HG02642 (cell line): ENCODE results near the gene ELANE.
"Not testable (repeated sequence)": the region's sequence is repeated elsewhere in the genome, so short reads cannot be mapped to it uniquely, and the experiment has no call there.

Experiments
- ATAC-seq: cut with Tn5 transposase; IDR thresholded peaks from one replicate; pipeline ENCODE4 v1.9.1; 2021; ENCODE audit warnings: mild to moderate bottlenecking; ENCODE audit not compliant: unreplicated experiment, poor library complexity

The ELANE gene

DNA sequence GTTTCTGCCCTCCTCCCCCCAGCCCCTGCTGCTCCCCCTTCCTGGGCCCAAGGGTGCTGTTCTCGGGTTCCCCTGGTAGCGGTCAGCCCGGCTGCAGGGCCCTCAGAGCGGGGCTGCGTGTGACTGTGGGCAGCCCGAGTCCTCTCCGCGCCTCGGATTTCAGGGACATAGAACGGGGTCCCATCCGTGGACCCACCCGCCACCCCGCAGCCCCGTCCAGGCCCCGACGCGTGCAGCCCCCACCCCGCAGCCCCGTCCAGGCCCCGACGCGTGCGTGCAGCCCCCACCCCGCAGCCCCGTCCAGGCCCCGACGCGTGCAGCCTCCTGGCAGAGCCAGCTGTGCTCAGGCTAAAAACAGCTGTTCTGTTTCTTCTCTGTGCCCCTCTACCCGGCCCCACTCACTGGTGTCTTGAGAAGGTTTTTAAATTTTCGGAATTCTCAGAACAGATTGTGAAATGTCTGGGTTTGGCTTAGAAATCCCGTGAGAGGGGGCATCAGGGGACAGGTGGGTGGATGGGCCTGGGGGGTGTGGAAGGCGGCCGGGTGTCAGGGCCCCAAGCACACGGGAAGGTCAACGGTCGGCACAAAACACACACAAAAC is 16.8 kb upstream of the ELANE start:
- ATAC-seq: no peak

GRCh38 chr19:840519-841206 is 11.4 kb upstream of the ELANE start, which contains the start of gene PRTN3:
PRTN3 (plus strand) TSS chr19:840999; CDS start chr19:841009, 10 bp downstream.
- no peak for ATAC-seq

- not testable (repeated sequence) for ATAC-seq
These were observed 9.3 kb upstream of the ELANE start for GRCh38 chr19:842802-843179.

- ATAC-seq: no peak
These were observed 8.8 kb upstream of the ELANE start for GRCh38 chr19:843180-843835.

- ATAC-seq: no peak
These were observed 8.1 kb upstream of the ELANE start for GRCh38 chr19:843836-844545.

GRCh38 chr19:844546-844971 is 7.5 kb upstream of the ELANE start:
- no peak for ATAC-seq

GRCh38 chr19:845707-846521 is 6.2 kb upstream of the ELANE start:
- ATAC-seq: no peak

- no peak for ATAC-seq
These were observed 3.6 kb upstream of the ELANE start for GRCh38 chr19:848386-848921.

DNA sequence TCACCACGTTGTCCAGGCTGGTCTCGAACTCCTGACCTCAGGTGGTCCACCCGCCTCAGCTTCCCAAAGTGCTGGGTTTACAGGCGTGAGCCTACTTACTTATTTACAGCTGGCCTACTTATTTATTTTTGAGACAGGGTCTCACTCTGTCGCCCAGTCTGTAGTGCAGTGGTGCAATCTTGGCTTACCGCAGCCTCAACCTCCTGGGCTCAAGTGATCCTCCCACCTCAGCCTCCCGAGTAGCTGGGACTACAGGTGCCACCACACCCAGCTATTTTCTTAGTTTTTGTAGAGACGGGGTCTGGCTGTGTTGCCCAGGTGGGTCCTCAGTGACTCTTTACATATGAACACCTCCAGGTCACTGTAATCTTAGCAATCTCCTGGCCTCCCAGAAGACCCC is 2.9 kb upstream of the ELANE start:
- not testable (repeated sequence) for ATAC-seq

DNA sequence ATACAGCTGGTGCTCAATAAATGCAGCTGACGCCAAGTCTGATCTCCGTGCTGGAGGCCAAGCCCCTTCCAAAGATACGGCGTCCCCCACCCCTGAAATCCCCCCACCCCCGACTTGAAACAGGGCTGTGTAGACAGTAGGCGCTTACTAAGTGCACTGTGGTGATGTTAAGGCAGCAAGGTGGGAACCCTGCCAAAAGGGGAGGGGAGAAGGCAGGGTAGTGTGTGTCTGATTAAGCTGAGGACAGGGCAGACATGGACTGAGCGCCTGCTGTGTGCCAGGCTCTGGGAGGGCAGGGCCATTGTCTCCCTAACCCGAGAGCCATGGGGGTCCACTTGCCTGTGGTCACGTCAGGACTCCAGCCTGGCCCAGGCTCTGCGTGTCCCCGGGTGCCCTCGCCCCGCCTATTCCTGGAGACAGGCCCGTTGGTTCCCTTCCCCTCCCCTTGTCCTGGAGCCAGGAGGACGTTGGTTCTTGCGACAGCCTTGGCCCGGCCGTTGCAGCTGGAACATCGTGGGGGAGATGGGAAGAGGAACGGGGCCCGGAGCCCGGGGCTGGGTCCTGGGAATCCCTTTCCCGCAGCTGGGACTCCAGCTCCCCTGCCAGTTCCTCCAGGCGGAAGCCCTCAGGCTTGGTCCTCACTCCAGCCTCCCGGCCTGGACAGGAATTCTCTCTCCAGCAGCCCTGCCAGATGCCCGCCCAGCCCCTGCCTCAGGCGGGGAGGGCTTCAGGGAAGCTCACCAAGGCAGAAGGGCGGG is 1.7 kb upstream of the ELANE start:
- ATAC-seq: no peak

GRCh38 chr19:850979-851335 is 1.1 kb upstream of the ELANE start:
- no peak for ATAC-seq

DNA sequence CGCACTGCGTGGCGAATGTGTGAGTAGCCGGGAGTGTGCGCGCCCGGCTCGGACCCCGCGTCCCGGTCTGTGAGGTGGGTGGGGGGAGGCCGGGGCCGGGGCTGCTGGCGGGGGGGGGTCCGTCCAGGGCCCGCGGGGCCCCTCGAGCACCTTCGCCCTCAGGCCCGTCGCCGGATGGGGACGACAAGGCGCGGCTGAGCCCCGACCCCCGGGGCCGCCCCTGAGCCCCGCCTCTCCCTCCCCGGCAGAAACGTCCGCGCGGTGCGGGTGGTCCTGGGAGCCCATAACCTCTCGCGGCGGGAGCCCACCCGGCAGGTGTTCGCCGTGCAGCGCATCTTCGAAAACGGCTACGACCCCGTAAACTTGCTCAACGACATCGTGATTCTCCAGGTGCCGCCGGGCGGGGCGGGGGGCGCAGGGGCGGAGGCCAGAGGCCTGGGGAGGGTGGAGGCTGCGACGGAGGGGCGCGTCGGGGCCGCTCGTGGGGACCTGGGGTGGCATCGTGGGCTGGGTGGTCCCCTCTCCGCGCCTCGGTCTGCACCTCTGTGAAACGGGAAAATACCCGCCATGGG is 997 bp downstream of the ELANE start:
- no peak for ATAC-seq

DNA sequence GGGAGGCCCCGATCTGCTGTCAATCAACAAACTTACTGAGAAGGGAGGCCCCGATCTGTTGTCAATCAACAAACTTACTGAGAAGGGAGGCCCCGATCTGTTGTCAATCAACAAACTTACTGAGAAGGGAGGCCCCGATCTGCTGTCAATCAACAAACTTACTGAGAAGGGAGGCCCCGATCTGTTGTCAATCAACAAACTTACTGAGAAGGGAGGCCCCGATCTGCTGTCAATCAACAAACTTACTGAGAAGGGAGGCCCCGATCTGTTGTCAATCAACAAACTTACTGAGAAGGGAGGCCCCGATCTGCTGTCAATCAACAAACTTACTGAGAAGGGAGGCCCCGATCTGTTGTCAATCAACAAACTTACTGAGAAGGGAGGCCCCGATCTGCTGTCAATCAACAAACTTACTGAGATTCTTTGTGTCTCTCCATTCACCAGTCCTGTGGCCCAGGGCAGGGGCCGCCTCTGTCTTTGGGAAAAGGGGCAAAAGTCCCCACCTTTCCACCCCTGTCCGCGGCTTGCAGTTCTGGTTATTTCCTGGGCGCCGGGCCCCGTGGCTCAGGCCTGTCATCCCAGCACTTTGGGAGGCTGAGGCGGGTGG is 1.6 kb downstream of the ELANE start:
- not testable (repeated sequence) for ATAC-seq

- ATAC-seq: no peak
These were observed 2.4 kb downstream of the ELANE start for GRCh38 chr19:854549-854948.

DNA sequence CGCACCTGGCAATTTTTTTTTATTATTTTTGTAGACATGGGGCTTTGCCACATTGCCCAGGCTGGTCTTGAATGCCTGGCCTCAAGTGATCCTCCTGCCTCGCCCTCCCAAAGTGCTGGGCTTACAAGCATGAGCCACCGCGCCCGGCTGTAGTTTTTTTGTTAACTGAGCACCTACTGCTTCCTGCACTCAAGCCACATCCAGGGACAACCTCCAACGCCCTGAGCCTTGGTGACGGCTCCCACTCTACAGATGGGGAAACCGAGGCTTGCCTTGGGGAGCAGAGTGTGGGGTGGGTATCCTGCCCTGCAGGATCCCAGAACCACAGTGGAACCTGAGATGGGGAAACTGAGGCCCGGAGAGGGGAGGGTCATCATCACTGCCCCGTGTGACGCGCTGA is 3.0 kb downstream of the ELANE start:
- no peak for ATAC-seq

GRCh38 chr19:855566-856120 is 3.5 kb downstream of the ELANE start:
- ATAC-seq: no peak

DNA sequence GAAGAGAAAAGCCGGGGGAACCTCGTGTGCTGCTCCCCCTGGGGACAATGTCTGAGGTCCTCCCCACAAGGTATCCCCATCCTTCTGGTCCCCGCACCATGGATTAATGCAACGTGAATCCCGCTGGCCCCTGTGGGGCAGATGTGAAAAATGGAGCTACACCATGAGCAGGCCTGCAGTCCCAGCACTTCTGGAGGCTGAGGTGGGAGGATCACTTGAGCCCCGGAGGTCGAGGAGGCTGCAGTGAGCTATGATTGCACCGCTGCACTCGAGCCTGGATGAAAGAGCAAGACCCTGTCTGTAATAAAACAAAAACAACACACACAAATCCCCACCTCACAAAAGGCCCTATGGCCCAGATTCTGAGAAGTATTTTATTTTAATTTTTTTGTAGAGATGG is 6.2 kb downstream of the ELANE start:
- ATAC-seq: no peak
